Spinal cord (tissue), 10 donors: ENCODE results near the gene PARD3. TPM values are rescaled to one million over a fixed set of nuclear protein-coding genes. Genes with fewer than 3 reads are reported as not detected.

Experiments
- DNase-seq, 6 donors: peaks; one replicate each; pipeline versions ENCODE4 v3.0.0 to v3.0.0-alpha.2; 2013 to 2015; ENCODE audit warnings: low spot score in 6 of 6, low read depth in 4 of 6
- H3K27ac ChIP-seq: one replicate; pipeline ENCODE4 v1.5.1; 2013; ENCODE audit warnings: low read depth, low read length, control low read depth
- H3K27me3 ChIP-seq: one replicate; pipeline ENCODE4 v1.6.1; 2013; ENCODE audit warnings: low read length; ENCODE audit not compliant: control insufficient read depth, insufficient read depth
- H3K36me3 ChIP-seq: one replicate; pipeline ENCODE4 v1.6.1; 2013; ENCODE audit warnings: low read length; ENCODE audit not compliant: control insufficient read depth, insufficient read depth
- H3K4me1 ChIP-seq: one replicate; pipeline ENCODE4 v1.6.1; 2013; ENCODE audit warnings: low read length; ENCODE audit not compliant: control insufficient read depth, insufficient read depth
- H3K4me3 ChIP-seq: one replicate; pipeline ENCODE4 v1.5.1; 2013; ENCODE audit warnings: low read depth, low read length, control low read depth
- H3K9me3 ChIP-seq: one replicate; pipeline ENCODE4 v1.6.1; 2013; ENCODE audit warnings: low read length; ENCODE audit not compliant: control insufficient read depth, insufficient read depth
- WGBS: methylation state at CpG from one replicate; pipeline ENCODE4 v1.1.5; 2013; ENCODE audit warnings: missing lambda C conversion rate; ENCODE audit not compliant: insufficient coverage; 5-methylcytosine and 5-hydroxymethylcytosine counted together
- polyA plus RNA-seq, 2 donors: library from polyadenylated mRNA; unstranded; fragments of 120-200 nt; gene quantifications; one replicate each; pipeline ENCODE4 v1.2.1, GENCODE V29; 2013; ENCODE audit not compliant: insufficient read length in 2 of 2
- total RNA-seq, 2 donors: library from RNA; depleted of rRNA in 1 of 2; stranded (reverse); fragments of 120-200 nt in 1 of 2; fragments of >200 nt in 1 of 2; gene quantifications; one replicate each; pipeline versions ENCODE4 v1.2.3 to v1.2.4, GENCODE V29; 2013 to 2014
- donor health status: healthy.

The PARD3 gene
- total and polyA plus RNA-seq, 4 donors, result 29.5 to 94.3 (median 47.1) TPM

DNA sequence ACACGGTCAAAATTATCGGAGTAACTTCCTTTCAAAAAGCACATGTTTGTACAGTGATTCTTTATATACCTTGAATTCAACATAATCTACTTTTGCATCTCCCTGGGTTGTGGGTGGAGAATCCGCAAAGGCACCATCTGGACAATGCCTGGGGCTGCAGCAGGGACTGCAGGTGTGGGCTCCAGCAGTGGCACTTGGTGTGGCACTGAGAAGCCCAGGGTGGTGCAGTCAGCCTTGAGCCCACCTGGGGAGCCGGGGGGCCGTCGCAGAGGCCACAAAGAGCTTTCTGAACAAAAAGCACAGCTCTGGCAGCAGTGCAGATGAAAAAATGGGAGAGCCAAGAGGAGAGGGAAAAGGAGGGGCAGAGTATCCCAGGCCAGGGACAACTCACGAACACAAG lies 22.2 kb downstream of the PARD3 start:
- 51% methylated on average over 7 of the region's 7 CpGs for WGBS
- Histone ChIP-seq H3K36me3 (peaks cover 9% of the 10 kb centered on the region), H3K27ac (no peak overlapping the region), H3K4me1 (peaks cover 27% of the 10 kb centered on the region), H3K27me3 (no peaks in the 10 kb centered on the region), H3K4me3 (no peak overlapping the region), H3K9me3 (no peaks in the 10 kb centered on the region)
- DNase-seq, result no peak

DNA sequence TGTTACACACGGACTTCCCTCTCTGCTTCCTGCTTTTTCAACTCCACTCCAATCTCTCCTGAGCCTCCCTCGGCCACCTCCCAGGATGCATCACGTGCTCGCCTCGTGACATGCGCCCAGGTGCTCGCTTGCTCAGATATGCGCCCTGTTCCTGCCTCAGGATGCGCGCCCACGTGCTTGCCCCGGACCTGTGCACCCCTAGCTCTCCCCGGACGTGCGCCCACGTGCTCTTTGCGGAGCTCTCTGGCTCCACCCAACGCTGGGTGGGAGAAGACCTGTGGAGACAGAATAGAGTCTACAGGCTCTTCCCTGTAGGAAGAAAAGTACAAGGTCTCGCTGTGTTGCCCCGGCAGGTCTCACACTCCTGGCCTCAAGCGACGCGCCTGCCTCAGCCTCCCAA lies 23.1 kb downstream of the PARD3 start:
- no peak overlapping the region for H3K4me3 ChIP-seq
- H3K4me1 ChIP-seq, result peaks cover 27% of the 10 kb centered on the region
- H3K27ac ChIP-seq, result no peak overlapping the region
- no peak for DNase-seq
- no peaks in the 10 kb centered on the region for H3K27me3 ChIP-seq
- H3K36me3 ChIP-seq, result peaks cover 9% of the 10 kb centered on the region
- WGBS, result 83% methylated on average over 23 of the region's 23 CpGs
- H3K9me3 ChIP-seq, result no peaks in the 10 kb centered on the region

DNA sequence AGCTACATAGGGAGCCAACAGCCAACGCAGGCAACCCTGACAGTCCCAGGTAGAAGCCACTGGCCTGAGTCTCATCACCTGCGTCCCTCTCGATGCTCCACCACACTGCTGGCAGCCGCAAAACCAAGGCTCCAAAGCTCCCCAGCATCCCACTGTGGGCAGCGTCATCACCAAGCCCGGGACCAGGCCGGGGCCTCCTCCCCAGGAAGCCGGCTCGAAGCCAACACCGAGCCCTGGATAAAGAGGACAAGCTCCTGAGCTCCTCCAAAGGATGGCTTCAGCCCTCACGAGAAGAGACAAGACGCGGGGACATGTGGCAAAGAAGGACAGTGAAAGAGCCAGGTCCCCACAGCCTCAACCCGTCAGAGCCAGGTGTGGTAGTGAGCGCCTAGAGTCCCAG lies 23.9 kb downstream of the PARD3 start:
- H3K36me3 ChIP-seq, result peaks cover 9% of the 10 kb centered on the region
- no peaks in the 10 kb centered on the region for H3K9me3 ChIP-seq
- H3K27me3 ChIP-seq, result no peaks in the 10 kb centered on the region
- peaks cover 27% of the 10 kb centered on the region for H3K4me1 ChIP-seq
- no peak overlapping the region for H3K4me3 ChIP-seq
- H3K27ac ChIP-seq, result no peak overlapping the region
- WGBS, result 83% methylated on average over 15 of the region's 15 CpGs
- no peak for DNase-seq

DNA sequence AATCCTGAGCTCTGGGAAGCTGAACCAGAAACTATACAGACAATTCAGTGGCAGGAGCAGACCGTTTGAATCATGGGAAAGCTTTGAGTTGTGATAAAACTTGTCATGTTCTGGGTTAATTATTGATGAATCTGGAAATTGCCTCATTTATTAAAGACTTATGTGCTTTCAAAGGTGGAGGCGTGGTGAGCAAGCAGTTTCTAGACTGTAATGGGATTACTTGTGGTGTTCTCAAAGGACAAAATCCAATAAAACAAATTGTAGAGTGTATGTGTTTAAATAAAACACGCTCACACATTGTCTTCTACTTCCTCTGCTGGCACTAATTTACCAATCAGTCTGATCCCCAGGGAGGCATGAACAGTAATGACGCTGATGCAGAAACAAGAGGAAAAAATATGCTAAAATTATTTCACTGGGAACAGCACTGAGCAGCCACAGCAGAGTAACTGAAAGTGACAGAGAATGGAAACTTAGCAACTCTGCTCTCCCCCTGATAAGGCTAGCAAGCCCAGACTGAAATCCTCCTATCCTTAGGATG lies 25.1 kb downstream of the PARD3 start:
- peak in 2 of 6 donors; percentile 18 to 96 for DNase-seq
- H3K4me3 ChIP-seq, result no peak overlapping the region
- H3K27me3 ChIP-seq, result no peaks in the 10 kb centered on the region
- H3K4me1 ChIP-seq, result peaks cover 27% of the 10 kb centered on the region
- H3K27ac ChIP-seq, result no peak overlapping the region
- H3K9me3 ChIP-seq, result no peaks in the 10 kb centered on the region
- WGBS, result 22% methylated on average over 1 of the region's 4 CpGs
- peaks cover 9% of the 10 kb centered on the region for H3K36me3 ChIP-seq

DNA sequence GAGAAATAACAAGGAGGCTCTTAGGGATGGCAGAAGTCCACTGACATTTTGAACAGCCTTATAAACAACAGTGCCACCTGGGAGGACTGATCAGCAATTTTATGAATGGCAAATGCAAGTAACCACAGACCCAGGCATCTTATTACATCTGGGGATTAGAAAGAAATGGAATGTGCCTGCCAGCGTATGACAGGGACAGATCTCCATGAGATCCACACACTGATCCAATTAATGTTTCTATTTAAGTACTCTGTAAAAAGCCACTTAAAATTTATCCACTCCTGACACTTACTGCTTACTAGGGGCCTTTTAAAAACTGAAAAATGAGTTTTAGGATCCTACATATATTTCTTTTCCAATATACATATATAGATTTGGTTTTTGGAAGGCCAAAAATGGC lies 28.6 kb downstream of the PARD3 start:
- H3K4me3 ChIP-seq, result no peak overlapping the region
- no peaks in the 10 kb centered on the region for H3K9me3 ChIP-seq
- no peak for DNase-seq
- H3K4me1 ChIP-seq, result peaks cover 9% of the 10 kb centered on the region
- WGBS, result no CpG with 5 or more reads among the region's 1 CpG
- H3K36me3 ChIP-seq, result peaks cover 4% of the 10 kb centered on the region
- H3K27ac ChIP-seq, result no peak overlapping the region
- H3K27me3 ChIP-seq, result no peaks in the 10 kb centered on the region

DNA sequence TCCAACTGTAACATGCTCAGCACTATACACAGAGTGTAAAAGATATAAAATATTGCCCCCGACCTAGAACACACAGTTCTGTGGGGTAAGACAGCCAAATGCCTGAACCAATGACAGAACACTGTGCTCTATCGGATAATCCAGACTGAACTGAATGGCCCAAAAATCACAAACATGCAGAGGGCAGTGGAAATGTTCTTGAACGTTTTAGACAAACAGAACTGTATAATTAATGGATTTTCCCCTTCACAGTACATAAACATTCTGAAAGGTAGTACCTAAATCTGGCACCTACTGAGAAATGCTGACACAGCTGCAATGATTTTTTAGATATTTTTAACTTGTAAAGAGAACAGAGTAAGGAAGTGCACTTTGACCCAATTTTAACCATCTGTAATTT lies 33.4 kb downstream of the PARD3 start:
- Histone ChIP-seq H3K4me3 (no peak overlapping the region), H3K4me1 (peaks cover 11% of the 10 kb centered on the region), H3K9me3 (no peaks in the 10 kb centered on the region), H3K27me3 (no peaks in the 10 kb centered on the region), H3K27ac (peak overlapping the region; percentile 63), H3K36me3 (no peaks in the 10 kb centered on the region)
- WGBS, result 86% methylated on average over 1 of the region's 3 CpGs
- peak in 1 of 6 donors; percentile 11 for DNase-seq

DNA sequence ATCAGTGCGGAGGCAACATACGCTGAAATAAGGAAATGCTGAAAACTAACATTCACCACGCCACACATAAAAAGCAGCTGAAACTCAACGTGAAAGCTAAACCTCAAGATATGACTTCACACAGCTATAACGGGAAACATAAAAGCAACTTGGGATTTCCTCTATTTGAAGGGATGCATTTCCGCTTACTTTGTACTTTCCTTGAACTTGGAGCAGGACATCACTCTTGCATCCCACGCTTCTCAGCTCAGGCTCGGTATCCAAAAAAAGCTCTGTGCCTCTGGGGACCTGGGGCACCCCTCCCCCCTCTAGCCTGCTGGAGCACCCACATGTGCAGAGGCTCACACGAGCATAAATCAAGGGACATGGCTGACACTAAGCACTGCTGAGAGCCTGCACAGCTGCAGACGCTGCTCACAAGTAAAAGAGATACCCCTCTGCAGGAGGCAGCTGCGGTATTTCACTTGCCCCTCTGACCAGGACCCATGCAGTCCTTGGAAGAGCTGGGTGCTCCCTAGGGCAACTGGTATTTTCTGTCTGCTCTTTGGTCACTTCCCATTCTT lies 34.2 kb downstream of the PARD3 start:
- peak overlapping the region; percentile 63 for H3K27ac ChIP-seq
- H3K4me1 ChIP-seq, result peaks cover 11% of the 10 kb centered on the region
- H3K27me3 ChIP-seq, result no peaks in the 10 kb centered on the region
- no peaks in the 10 kb centered on the region for H3K36me3 ChIP-seq
- H3K4me3 ChIP-seq, result no peak overlapping the region
- no peaks in the 10 kb centered on the region for H3K9me3 ChIP-seq
- DNase-seq, result peak in 2 of 6 donors; percentile 53 to 66
- WGBS, result 22% methylated on average over 11 of the region's 11 CpGs

DNA sequence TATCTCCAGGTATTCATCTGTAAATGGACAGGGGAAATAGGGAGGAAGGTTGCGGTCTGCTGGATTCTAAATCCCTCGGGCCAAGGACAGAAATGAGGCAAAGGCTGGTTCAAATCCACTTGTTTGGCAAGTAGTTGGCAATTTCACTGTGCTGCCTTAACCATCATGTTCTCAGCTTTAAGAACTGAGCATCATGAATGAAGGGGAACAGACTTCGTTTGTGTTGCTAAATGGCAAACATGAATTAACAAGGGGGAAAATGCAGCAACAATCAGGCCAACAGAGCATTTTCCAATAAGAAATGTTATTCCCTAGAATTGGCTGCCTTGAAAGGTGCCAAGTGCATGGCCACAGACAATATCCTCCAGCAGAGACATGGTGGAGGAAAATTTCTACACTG lies 36.9 kb downstream of the PARD3 start:
- DNase-seq, result peak in 2 of 6 donors; percentile 19 to 73
- 64% methylated on average over 2 of the region's 3 CpGs for WGBS

DNA sequence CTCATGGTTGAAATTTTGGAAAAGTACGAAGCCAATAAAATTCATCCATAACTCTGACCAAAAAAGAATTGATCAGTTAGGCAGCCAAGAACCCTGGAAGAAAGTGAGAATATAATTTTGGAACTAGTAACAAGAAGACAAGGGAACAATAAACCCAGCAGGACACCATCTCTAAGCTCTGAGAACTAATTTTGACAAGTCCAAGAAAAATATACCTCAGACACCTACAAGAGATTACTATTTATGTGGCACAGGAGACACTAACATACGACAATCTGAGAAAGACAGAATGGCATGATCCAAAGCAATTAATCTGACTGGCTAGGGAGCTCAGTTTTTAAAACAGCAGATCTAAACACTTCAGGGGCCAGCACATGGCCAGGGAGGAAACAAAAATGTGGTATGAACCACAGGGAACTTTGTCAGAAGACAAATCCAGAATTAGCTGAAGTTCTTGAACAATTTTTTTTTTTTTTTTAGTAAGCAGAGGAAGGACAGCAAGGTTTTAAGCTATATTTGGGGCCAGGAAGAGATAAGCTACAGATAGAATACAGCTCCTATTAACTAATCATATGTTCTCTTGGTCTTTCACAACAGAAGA lies 38.9 kb downstream of the PARD3 start:
- Histone ChIP-seq H3K36me3 (no peaks in the 10 kb centered on the region), H3K27me3 (no peaks in the 10 kb centered on the region), H3K4me1 (peaks cover 10% of the 10 kb centered on the region), H3K9me3 (no peaks in the 10 kb centered on the region), H3K27ac (no peak overlapping the region), H3K4me3 (no peak overlapping the region)
- DNase-seq, result peak in 2 of 6 donors; percentile 20 to 24
- WGBS, result 63% methylated on average over 1 of the region's 2 CpGs

More for the DNA sequence above, 36.9 kb downstream of the PARD3 start:
- Histone ChIP-seq H3K27ac (peak overlapping the region; percentile 13), H3K36me3 (no peaks in the 10 kb centered on the region), H3K4me1 (peaks cover 11% of the 10 kb centered on the region), H3K4me3 (no peak overlapping the region), H3K27me3 (no peaks in the 10 kb centered on the region), H3K9me3 (no peaks in the 10 kb centered on the region)

DNA sequence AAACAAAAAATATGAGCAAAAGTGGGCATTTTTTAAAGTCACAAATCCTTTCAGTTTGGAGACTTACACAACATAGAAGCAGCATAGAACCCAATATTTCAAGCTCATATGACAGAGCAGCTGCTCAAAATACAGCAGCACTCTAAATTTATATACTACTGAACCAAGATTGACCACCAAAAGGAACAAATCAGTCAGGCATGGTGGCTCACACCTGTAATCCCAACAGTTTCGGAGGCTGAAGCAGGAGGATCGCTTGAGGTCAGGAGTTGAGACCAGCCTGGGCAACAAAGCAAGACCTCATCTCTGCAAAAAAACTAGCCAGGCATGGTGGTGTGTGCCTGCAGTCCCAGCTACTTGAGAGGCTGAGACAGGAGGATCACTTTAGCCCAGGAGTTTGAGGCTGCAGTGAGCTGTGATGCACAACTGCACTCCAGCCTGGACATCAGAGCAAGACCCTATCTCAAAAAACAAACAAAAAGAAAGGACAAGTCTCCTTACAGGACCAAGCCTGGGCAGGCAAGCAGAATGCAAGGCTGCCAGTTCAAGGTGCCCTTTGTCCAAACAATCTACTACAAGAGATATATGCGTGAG lies 40.0 kb downstream of the PARD3 start:
- no peak for DNase-seq
- Histone ChIP-seq H3K9me3 (no peaks in the 10 kb centered on the region), H3K27me3 (no peaks in the 10 kb centered on the region), H3K4me1 (peaks cover 6% of the 10 kb centered on the region), H3K36me3 (no peaks in the 10 kb centered on the region), H3K4me3 (no peak overlapping the region), H3K27ac (no peak overlapping the region)
- 100% methylated on average over 2 of the region's 3 CpGs for WGBS
